RWPE1 (cell line): Measurements from ENCODE around the gene TAF6L.
A peak's percentile ranks its signal among the peaks of the same experiment; 100 is the strongest.
"Not testable (repeated sequence)": the region's sequence is repeated elsewhere in the genome, so short reads cannot be mapped to it uniquely, and the experiment has no call there.

Experiments used
- CTCF ChIA-PET: fragments of 350-600 bp; sonication (Branson Sonifier 250); formaldehyde crosslinking; extraction: SDS; loops from one replicate; lab custom pipeline; 2021; lab: Yijun Ruan, JAX
- POLR2A ChIA-PET: fragments of 400-600 bp; formaldehyde crosslinking; extraction: SDS; loops from one replicate; lab custom pipeline; 2020; ENCODE audit warnings: antibody characterized with exemption; ENCODE audit not compliant: low non-redundant PET; lab: Yijun Ruan, JAX
- DNase-seq: peaks from one replicate; pipeline ENCODE4 v3.0.0; 2012; ENCODE audit warnings: low spot score
- H3K27ac ChIP-seq: fragments of 450-650 bp; 2 replicates; pipeline ENCODE4 v1.5.1; 2017
- TF ChIP-seq, protein P1 (sequence below): fragments of 450-650 bp; conservative IDR thresholded peaks from 2 replicates; pipeline ENCODE4 v1.5.1; 2017; ENCODE audit warnings: low read depth, mild to moderate bottlenecking

TAF6L gene

DNA sequence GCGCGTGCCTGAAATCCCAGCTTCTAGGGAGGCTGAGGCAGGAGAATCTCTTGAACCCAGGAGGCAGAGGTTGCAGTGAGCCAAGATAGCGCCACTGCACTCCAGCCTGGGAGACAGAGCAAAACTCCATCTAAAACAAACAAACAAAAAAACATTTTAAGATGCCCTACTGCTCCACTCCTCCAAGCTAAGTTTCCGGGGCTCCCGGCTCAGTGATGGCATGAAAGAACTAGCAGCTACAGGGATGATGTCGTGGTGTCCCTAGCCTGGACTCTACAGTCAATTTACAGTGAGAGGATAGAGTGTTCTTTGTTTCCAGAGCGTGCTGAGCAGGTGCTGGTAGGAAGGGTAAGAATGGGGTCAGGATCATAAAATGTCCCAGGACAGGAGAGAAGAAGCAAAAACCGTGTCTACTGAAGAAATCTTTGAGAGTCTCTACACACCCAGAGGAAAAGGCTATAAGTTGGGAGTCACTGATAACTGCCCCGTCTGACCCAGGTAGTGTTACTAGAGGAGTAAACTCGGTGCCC, 16.0 kb upstream of the TAF6L start:
- POLR2A ChIA-PET = interaction anchor here (1.5 kb wide), 1 partner anchor 15 kb away, joined by 5 read pairs; no protein-coding TSS in a partner anchor
- CTCF ChIA-PET = no interaction called here
- peak overlapping the region; percentile 86 for H3K27ac ChIP-seq
- TF ChIP-seq, protein P1, sequence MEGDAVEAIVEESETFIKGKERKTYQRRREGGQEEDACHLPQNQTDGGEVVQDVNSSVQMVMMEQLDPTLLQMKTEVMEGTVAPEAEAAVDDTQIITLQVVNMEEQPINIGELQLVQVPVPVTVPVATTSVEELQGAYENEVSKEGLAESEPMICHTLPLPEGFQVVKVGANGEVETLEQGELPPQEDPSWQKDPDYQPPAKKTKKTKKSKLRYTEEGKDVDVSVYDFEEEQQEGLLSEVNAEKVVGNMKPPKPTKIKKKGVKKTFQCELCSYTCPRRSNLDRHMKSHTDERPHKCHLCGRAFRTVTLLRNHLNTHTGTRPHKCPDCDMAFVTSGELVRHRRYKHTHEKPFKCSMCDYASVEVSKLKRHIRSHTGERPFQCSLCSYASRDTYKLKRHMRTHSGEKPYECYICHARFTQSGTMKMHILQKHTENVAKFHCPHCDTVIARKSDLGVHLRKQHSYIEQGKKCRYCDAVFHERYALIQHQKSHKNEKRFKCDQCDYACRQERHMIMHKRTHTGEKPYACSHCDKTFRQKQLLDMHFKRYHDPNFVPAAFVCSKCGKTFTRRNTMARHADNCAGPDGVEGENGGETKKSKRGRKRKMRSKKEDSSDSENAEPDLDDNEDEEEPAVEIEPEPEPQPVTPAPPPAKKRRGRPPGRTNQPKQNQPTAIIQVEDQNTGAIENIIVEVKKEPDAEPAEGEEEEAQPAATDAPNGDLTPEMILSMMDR = no peak
- DNase-seq = no peak

DNA sequence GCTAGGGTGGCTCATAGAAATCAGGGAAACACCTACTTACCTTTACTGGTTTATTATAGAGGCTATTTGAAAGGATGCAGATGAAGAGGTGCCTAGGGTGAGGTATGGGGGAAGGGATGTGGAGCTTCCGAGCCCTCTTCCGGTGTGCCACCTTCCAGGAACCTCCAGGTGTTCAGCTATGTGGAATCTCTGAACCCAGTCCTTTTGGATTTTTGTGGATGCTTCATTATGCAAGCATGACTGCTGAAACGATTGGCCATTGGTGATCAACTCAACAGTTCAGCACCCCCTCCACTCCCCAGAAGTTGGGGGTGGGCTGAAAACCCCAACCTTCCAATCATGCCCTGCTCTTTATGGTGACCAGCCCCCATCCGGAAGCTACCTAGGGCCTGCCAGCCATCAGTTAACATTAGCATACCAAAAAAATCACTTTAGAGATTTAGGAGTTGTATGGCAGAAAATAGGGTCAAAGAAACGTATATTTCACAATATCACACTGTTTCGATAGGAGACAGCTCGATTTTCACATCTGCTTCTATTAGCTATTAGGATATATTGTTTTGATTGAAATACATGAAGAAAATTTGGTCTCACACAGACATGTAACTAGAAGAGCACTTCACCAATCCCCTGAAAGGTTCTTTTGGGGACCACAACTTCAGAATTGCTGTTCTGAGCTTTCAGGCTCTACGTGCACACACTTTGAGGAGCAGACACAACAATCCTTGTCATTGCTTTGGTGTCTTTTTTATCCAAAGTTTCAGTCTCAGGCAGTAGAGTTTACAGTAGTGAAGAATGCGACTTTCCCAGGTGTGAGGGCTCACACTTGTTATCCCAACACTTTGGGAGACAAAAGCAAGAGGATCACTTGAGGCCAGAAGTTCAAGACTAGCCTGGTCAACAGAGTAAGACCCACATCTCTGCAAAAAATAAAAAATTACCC, 13.1 kb upstream of the TAF6L start:
- ChIA-PET POLR2A (no interaction called here), CTCF (no interaction called here)

DNA sequence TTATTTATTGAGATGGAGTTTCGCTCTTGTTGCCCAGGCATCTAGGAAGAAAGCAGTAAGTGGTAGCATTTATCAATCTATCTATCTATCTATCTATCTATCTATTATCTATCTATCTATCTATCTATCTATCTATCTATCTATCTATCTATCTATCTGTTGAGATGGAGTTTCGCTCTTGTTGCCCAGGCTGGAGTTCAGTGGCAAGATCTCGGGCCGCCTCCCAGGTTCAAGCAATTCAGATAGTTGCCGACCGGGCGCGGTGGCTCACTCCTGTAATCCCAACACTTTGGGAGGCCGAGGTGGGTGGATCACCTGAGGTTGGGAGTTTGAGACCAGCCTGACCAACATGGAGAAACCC, 10.3 kb upstream of the TAF6L start:
- peak overlapping the region; percentile 84 for H3K27ac ChIP-seq
- CTCF ChIA-PET = interaction anchor here (1.3 kb wide), 1 partner anchor 10 kb away, joined by 3 read pairs; the partner anchor contains the start of gene TAF6L
- POLR2A ChIA-PET = interaction anchor here (0.7 to 1.0 kb wide), 2 partner anchors 33 to 80 kb away, joined by 3 to 8 read pairs; partner anchors contain the start of gene TTC9C
- not testable (repeated sequence) for DNase-seq

More for the DNA sequence above, 13.1 kb upstream of the TAF6L start:
- H3K27ac ChIP-seq = no peak overlapping the region
- TF ChIP-seq, protein P1 = no peak
- no peak for DNase-seq

DNA sequence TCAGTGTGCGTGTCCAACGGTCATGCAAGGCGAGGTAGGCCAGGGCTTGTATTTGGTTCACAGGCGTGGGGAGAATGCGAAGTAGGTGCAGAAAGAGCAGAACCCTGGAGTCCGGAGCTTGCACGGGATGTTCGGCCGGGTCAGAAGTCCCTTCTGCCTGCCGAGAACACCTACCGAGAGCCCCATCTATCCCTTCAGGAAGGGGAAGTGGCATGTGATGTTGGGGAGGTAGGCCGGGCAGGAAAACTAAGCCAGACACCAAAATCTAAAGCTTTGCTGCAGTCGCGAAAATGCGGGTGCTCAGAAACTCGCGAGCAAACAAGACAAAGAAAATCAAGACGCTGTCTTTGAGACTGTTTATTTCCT, 435 bp upstream of the TAF6L start:
- CTCF ChIA-PET = interaction anchor here (0.6 to 2.4 kb wide), 5 partner anchors 10 to 933 kb away, joined by 3 to 13 read pairs (median 4); partner anchors contain the start of genes POLR2G and ZBTB3
- TF ChIP-seq, protein P1 = no peak
- H3K27ac ChIP-seq = peak overlapping the region; percentile 97
- POLR2A ChIA-PET = interaction anchor here (0.7 to 1.3 kb wide), 4 partner anchors 9 to 71 kb away, joined by 4 to 6 read pairs (median 5); partner anchors contain the start of genes POLR2G and ZBTB3
- DNase-seq = no peak

DNA sequence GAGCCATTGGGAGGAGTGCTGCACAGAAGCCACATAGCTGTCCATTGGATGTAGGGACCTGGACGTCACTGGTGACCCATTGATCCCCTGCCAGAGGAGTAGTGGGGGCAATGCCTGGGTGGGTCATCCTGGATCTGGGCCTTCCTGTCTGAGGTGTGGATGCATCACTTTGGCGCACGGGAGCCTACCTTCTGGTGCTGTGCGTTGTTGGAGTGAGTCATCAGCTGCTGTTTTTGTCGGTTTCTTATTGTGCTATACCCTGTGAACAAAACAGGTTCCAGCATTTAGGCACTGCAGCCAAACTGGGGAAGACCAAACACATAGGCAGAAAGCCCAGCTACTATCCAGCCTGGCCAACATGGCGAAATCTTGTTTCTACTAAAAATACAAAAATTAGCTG, 3.2 kb downstream of the TAF6L start:
- ChIA-PET POLR2A (no interaction called here), CTCF (interaction anchor here (5.2 kb wide), 1 partner anchor 12 kb away, joined by 41 read pairs; no protein-coding TSS in a partner anchor)
- no peak for DNase-seq
- peak overlapping the region; percentile 37 for H3K27ac ChIP-seq
- TF ChIP-seq, protein P1 = no peak

DNA sequence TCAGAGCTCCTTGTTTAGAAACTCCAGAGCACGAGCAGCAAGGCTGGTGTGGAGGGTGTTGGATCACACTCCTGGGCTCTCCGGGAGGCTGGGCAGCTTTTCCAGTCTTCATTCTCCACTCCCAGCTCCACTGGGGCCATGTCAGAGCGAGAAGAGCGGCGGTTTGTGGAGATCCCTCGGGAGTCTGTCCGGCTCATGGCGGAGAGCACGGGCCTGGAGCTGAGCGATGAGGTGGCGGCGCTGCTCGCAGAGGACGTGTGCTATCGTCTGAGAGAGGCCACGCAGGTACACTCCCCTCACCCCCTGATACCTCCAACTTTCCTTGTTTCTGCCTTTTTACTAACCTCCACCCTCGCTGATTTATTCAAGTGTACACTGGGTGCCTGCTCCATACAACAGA, 4.5 kb downstream of the TAF6L start:
- ChIA-PET CTCF (interaction anchor here (5.2 kb wide), 1 partner anchor 10 kb away, joined by 41 read pairs; no protein-coding TSS in a partner anchor), POLR2A (no interaction called here)
- no peak for DNase-seq
- TF ChIP-seq, protein P1 = no peak
- H3K27ac ChIP-seq = no peak overlapping the region
